Activated CD8-positive, alpha-beta memory T cell treated with anti-CD3 and anti-CD28 coated beads for 1 hour (primary cell): ENCODE measurements around the gene TSGA10IP.

Experiments
- DNase-seq, 2 donors: peaks; one replicate each; pipeline ENCODE4 v3.0.0-alpha.2; 2020; ENCODE audit warnings: low read depth in 1 of 2; ENCODE audit errors: extremely low read depth in 1 of 2

The TSGA10IP gene

GRCh38 chr11:65917434-65918210 lies 27.7 kb upstream of the TSGA10IP start:
- DNase-seq = no peak

GRCh38 chr11:65918211-65919140 lies 26.8 kb upstream of the TSGA10IP start, which contains the start of gene C11orf68:
Gene C11orf68 (minus strand): TSS chr11:65919062. CDS start chr11:65919031, 31 bp downstream.
- DNase-seq = no peak

GRCh38 chr11:65919141-65919572 lies 26.1 kb upstream of the TSGA10IP start, which contains the start of gene DRAP1:
Gene DRAP1 (plus strand): TSS chr11:65919426. CDS start chr11:65919502, 76 bp downstream.
- peak; percentile 96 to 100 for DNase-seq

GRCh38 chr11:65919573-65920371 lies 25.5 kb upstream of the TSGA10IP start:
- peak; percentile 11 to 41 for DNase-seq

- DNase-seq = no peak
Observed at GRCh38 chr11:65920372-65920802, 24.9 kb upstream of the TSGA10IP start.

- DNase-seq = no peak
Observed at GRCh38 chr11:65921033-65921555, 24.2 kb upstream of the TSGA10IP start.

GRCh38 chr11:65921876-65922275 lies 23.4 kb upstream of the TSGA10IP start:
- DNase-seq = no peak

GRCh38 chr11:65922565-65922964 lies 22.7 kb upstream of the TSGA10IP start:
- DNase-seq = no peak

- DNase-seq = no peak
Observed at GRCh38 chr11:65925397-65925796, 19.9 kb upstream of the TSGA10IP start.

- peak; percentile 43 to 56 for DNase-seq
Observed at GRCh38 chr11:65927904-65928397, 17.3 kb upstream of the TSGA10IP start.

GRCh38 chr11:65928667-65929066 lies 16.6 kb upstream of the TSGA10IP start:
- no peak for DNase-seq

GRCh38 chr11:65931773-65932557 lies 13.3 kb upstream of the TSGA10IP start:
- DNase-seq = no peak

GRCh38 chr11:65932558-65932919 lies 12.7 kb upstream of the TSGA10IP start:
- no peak for DNase-seq

- DNase-seq = no peak
Observed at GRCh38 chr11:65934014-65934413, 11.3 kb upstream of the TSGA10IP start.

- no peak for DNase-seq
Observed at GRCh38 chr11:65937766-65938165, 7.5 kb upstream of the TSGA10IP start.

GRCh38 chr11:65941720-65942310 lies 3.5 kb upstream of the TSGA10IP start:
- DNase-seq = no peak

GRCh38 chr11:65942531-65942930 lies 2.7 kb upstream of the TSGA10IP start:
- DNase-seq = no peak

- DNase-seq = no peak
Observed at GRCh38 chr11:65944191-65944590, 1.1 kb upstream of the TSGA10IP start.

GRCh38 chr11:65944767-65945166 lies 513 bp upstream of the TSGA10IP start:
- no peak for DNase-seq
